Activated naive CD4-positive, alpha-beta T cell treated with anti-CD3 and anti-CD28 coated beads for 36 hours (primary cell): ENCODE measurements around the gene NDUFB3. TPM values are rescaled to one million over a fixed set of nuclear protein-coding genes. Genes with fewer than 3 reads are reported as not detected.
"Not testable (repeated sequence)": the region's sequence is repeated elsewhere in the genome, so short reads cannot be mapped to it uniquely, and the experiment has no call there.

Experiments
- CTCF ChIA-PET: fragments of 350-600 bp; sonication (Branson Sonifier 250); formaldehyde crosslinking; loops from one replicate; lab custom pipeline; 2021; ENCODE audit warnings: antibody characterized with exemption; lab: Charles Lee
- DNase-seq: peaks from one replicate; pipeline ENCODE4 v3.0.0-alpha.2; 2020
- H3K27ac Mint-ChIP-seq: one replicate; pipeline ENCODE4 v1.8.0; 2021; ENCODE audit warnings: mild to moderate bottlenecking, mixed read lengths
- H3K27me3 Mint-ChIP-seq: one replicate; pipeline ENCODE4 v1.8.0; 2021; ENCODE audit warnings: low read depth, mixed read lengths
- H3K36me3 Mint-ChIP-seq: one replicate; pipeline ENCODE4 v1.8.0; 2021; ENCODE audit warnings: low read depth, mixed read lengths
- H3K4me1 Mint-ChIP-seq: one replicate; pipeline ENCODE4 v1.8.0; 2021; ENCODE audit warnings: low read depth, mixed read lengths
- H3K4me3 Mint-ChIP-seq: one replicate; pipeline ENCODE4 v1.8.0; 2021; ENCODE audit warnings: mild to moderate bottlenecking, moderate library complexity, mixed read lengths
- H3K9me3 Mint-ChIP-seq: one replicate; pipeline ENCODE4 v1.8.0; 2021; ENCODE audit warnings: mixed read lengths
- intact Hi-C: fragments of 100-400 bp; cut with micrococcal nuclease; formaldehyde crosslinking; loops from one replicate; pipeline ENCODE4 v1.15.1; 2023
- total RNA-seq, 2 experiments: library from RNA; stranded (reverse); gene quantifications; one replicate each; pipeline ENCODE4 v1.2.3, GENCODE V29; 2021

Gene NDUFB3
- total RNA-seq, 2 experiments from 2014 or later, result 159 to 162 TPM

DNA sequence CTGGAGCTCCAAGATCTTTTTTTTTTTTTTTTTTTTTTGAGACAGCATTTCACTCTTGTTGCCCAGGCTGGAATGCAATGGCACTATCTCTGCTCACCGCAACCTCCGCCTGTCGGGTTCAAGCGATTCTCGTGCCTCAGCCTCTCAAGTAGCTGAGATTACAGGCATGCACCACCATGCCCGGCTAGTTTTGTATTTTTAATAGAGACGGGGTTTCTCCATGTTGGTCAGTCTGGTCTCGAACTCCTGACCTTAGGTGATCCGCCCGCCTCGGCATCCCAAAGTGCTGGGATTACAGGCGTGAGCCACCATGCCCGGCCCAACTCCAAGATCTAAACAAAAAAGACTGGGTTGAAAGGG, 45.9 kb downstream of the NDUFB3 start:
- intact Hi-C loops, result loop anchor here (1.0 to 5.0 kb wide), 14 partner anchors 12 to 1520 kb away; partner anchors contain the start of genes BZW1, NIF3L1, ORC2 and PPIL3
- Mint-ChIP-seq H3K36me3 (peaks cover 36% of the 10 kb centered on the region), H3K27ac (peak overlapping the region; percentile 100), H3K4me3 (peak overlapping the region; percentile 96), H3K4me1 (peaks cover 37% of the 10 kb centered on the region)
- peak; percentile 55 for DNase-seq
- H3K9me3 Mint-ChIP-seq, H3K27me3 Mint-ChIP-seq: not testable (repeated sequence)
- CTCF ChIA-PET, result interaction anchor here (0.6 to 7.6 kb wide), 12 partner anchors 14 to 228 kb away, joined by 3 to 56 read pairs (median 4); partner anchors contain the start of gene NIF3L1

DNA sequence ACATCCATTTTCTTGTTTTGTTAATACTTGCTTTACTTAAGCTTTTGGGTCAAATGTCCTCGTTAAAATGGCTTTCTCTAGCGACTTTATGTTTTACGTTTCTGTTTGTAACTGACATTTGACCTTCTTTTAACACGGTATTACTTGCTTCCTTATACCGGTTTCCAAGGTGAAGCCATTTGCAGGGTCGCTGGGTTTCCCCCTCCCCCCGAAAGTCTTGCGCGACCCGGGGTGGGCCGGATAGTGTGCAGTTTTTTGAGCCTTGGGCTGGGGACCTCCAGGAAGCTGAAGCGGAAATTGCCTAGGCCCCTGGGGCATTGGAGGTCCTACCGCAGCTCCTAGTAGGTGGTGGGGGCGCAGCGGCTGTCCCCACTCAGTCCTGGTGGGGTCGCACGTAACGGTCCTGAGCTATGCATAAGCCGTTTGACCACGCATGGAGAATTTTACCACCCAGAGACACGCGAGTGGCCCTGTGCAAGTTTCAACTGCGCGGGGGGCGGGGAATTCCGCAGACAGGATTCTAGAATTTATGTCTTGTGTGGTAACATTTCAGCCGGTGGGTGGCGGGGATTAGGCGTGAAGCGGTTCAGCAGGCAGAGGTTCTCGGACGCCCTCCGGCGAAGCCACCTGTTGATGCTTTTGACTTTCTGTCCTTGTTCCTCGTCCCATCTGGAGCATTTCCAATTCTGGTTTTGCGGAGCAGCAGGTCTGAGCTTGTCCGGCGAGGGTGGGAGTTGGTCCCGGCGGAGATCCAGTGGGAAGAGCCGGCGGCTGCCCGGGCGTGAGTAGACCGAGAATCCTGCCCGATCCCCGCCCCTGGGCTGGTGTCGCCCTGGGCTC, 46.5 kb downstream of the NDUFB3 start:
- peak overlapping the region; percentile 96 for H3K4me3 Mint-ChIP-seq
- peak overlapping the region; percentile 100 for H3K27ac Mint-ChIP-seq
- CTCF ChIA-PET, result interaction anchor here (0.6 to 7.6 kb wide), 11 partner anchors 13 to 229 kb away, joined by 3 to 56 read pairs (median 4); partner anchors contain the start of gene NIF3L1
- peaks cover 42% of the 10 kb centered on the region for H3K36me3 Mint-ChIP-seq
- H3K9me3 Mint-ChIP-seq, result no peaks in the 10 kb centered on the region
- no peaks in the 10 kb centered on the region for H3K27me3 Mint-ChIP-seq
- intact Hi-C loops, result loop anchor here (1.0 to 5.0 kb wide), 9 partner anchors 40 to 1519 kb away; partner anchors contain the start of gene ORC2
- DNase-seq, result peak; percentile 94
- peaks cover 41% of the 10 kb centered on the region for H3K4me1 Mint-ChIP-seq

DNA sequence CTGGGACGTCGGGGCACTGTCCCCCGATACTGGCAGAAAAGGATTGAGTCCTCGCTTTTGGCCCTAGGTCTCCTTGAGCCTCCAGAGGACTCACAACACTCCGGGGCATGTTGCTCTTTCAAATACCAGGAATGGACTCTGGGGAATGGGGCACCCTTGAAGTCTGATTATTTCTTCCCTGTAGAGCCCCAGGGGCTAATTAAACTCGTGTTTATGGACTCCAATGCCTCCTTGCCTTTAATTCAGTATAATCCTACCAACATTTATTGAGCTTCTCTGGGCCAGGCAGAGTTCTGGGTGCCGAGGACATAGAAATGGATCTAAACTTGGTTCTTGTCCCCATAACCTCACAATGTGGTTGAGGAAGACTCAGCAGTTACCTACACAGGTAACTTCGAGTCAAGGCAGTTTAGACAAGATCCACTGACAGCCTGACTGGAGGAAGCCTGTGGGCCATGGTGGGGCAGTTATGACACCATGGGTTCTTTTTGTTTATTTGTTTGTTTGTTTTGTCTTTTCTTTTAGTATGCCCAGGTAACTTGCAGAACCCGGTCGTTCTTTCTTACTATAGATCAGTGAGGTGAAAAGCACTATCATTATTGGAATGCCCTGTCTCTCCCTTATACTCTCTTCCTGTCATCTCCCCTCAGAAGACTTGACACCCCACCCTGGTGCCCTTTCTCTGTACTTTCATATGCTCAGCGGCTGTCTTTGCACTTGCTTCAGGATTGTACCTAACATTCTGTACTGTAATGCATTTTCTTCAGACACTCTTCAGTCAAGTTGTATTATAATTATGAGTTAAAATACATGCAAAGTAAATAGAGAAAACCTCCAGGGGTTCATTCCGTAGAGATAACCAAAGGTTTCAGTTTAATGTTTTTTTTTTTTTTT, 47.4 kb downstream of the NDUFB3 start:
- intact Hi-C loops, result loop anchor here (1.0 to 5.0 kb wide), 9 partner anchors 39 to 1518 kb away; partner anchors contain the start of gene ORC2
- no peaks in the 10 kb centered on the region for H3K9me3 Mint-ChIP-seq
- peak; percentile 49 for DNase-seq
- H3K27me3 Mint-ChIP-seq, result no peaks in the 10 kb centered on the region
- H3K4me1 Mint-ChIP-seq, result peaks cover 46% of the 10 kb centered on the region
- H3K4me3 Mint-ChIP-seq, result peak overlapping the region; percentile 96
- CTCF ChIA-PET, result interaction anchor here (1.0 to 7.6 kb wide), 5 partner anchors 12 to 230 kb away, joined by 3 to 56 read pairs (median 24); partner anchors contain the start of gene NIF3L1
- peaks cover 48% of the 10 kb centered on the region for H3K36me3 Mint-ChIP-seq
- peak overlapping the region; percentile 100 for H3K27ac Mint-ChIP-seq

DNA sequence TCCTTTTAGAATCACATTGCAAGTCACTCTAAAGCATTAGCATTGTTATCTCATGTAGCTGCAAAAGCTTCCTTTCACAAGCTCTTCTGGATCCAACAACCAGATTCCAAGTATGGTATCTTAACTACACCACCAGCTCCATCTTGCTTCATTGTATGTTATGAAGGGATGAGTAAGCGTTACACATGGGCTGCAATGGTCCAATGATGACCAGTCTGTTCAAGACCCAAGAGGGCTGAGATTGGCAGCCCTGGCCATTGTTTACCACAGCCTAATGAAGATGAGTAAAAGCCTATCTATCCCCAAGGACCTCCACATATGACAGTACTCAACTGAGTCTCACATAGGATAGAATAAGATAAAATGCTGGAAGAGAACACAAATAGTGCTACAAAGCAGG, 50.5 kb downstream of the NDUFB3 start:
- Mint-ChIP-seq H3K36me3 (peaks cover 53% of the 10 kb centered on the region), H3K4me3 (peak overlapping the region; percentile 96), H3K27me3 (no peaks in the 10 kb centered on the region), H3K9me3 (no peaks in the 10 kb centered on the region), H3K27ac (peak overlapping the region; percentile 100), H3K4me1 (peaks cover 57% of the 10 kb centered on the region)
- CTCF ChIA-PET, result interaction anchor here (0.5 to 1.2 kb wide), 8 partner anchors 9 to 258 kb away, joined by 3 to 5 read pairs (median 4); partner anchors contain the start of gene CASP10
- intact Hi-C loops, result no loop called here
- DNase-seq, result no peak

DNA sequence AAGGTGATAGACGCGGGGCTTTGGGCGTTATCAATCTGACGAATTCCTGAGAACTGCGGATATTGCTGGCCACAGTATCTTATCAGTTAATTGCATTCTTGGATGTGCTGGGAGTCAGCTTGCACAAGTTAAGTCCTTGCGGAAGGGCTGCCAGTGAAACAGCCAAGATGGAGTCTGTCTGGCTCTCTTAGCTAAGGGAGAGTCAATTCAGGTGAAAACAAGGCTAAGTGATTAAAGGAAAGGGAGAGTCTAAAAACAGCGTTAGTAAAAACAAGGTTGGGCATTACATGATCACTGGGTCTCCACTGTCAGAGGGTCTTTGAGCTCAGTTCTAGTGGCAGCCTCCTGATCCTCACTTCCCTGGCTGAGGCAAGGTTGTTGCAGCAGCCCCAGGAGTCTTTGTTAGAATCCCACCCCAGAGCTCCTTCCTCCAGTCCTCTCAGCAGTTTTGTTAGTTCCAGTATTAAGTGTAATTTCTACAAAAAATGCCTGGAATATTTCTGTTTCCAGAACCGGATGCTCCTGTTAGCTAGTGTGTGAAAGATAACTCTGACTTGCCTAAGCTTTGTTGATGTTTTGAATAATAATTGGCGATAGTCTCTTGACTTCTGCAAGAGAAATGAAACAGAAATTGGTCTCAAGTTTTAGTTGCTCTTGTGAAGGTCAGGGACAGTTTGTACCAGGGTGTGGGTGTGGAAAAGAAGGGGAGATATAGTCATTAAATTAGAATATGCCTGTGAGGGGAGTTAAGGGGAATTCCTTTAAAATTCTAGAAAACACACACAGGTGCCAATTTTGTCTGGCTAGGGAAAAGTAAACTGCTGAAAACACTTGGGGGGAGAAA, 54.7 kb downstream of the NDUFB3 start:
- intact Hi-C loops, result no loop called here
- Mint-ChIP-seq H3K36me3 (peaks cover 53% of the 10 kb centered on the region), H3K9me3 (no peaks in the 10 kb centered on the region), H3K4me3 (peak overlapping the region; percentile 82), H3K27me3 (no peaks in the 10 kb centered on the region), H3K27ac (peak overlapping the region; percentile 100), H3K4me1 (peaks cover 71% of the 10 kb centered on the region)
- no peak for DNase-seq
- CTCF ChIA-PET, result interaction anchor here (0.7 to 1.0 kb wide), 3 partner anchors 136 to 225 kb away, joined by 3 read pairs; no protein-coding TSS in a partner anchor

DNA sequence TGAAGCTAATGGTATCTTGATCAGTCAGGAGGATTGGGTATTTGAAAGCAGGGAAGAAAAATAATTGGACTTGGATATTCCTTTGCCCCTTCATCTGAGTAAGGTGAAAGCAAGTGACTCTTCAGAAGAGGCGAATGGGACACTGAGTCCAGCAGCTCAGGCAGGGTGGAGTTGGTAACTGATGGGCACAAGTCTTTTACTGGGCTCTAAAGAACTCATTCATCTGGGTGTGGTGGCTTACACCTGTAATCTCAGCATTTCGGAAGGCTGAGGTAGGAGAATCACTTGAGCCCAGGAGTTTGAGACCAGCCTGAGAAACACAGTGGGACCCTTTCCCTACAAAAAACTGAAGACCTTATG, 55.3 kb downstream of the NDUFB3 start:
- Mint-ChIP-seq H3K27me3 (no peaks in the 10 kb centered on the region), H3K27ac (peak overlapping the region; percentile 100), H3K4me1 (peaks cover 65% of the 10 kb centered on the region), H3K4me3 (peak overlapping the region; percentile 82), H3K9me3 (no peaks in the 10 kb centered on the region), H3K36me3 (peaks cover 54% of the 10 kb centered on the region)
- CTCF ChIA-PET, result interaction anchor here (0.6 to 1.0 kb wide), 3 partner anchors 136 to 1529 kb away, joined by 3 read pairs; no protein-coding TSS in a partner anchor
- no peak for DNase-seq
- intact Hi-C loops, result no loop called here

DNA sequence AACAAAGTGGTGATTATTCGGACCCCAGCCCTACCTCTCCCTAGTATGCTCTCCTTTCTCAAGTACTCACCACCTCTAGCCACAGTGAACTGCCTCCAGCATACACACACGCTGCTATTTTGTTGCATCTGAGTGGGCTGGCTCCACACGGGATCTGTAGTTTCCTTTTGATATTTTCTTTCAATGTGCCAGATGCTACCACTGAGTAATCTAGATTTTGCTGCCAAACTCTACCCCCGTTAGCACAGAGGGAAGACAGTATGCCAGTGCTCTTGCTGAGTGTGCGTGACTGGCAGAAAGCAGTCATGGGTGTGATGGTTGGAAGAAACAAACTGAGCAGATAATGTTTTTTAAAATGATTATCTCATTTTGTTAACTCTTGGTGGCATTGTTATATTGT, 55.8 kb downstream of the NDUFB3 start:
- no peaks in the 10 kb centered on the region for H3K9me3 Mint-ChIP-seq
- H3K4me3 Mint-ChIP-seq, result peak overlapping the region; percentile 82
- no peaks in the 10 kb centered on the region for H3K27me3 Mint-ChIP-seq
- intact Hi-C loops, result no loop called here
- peak; percentile 76 for DNase-seq
- peak overlapping the region; percentile 100 for H3K27ac Mint-ChIP-seq
- peaks cover 62% of the 10 kb centered on the region for H3K4me1 Mint-ChIP-seq
- CTCF ChIA-PET, result interaction anchor here (0.6 to 1.0 kb wide), 3 partner anchors 31 to 1528 kb away, joined by 3 read pairs; no protein-coding TSS in a partner anchor
- peaks cover 52% of the 10 kb centered on the region for H3K36me3 Mint-ChIP-seq

DNA sequence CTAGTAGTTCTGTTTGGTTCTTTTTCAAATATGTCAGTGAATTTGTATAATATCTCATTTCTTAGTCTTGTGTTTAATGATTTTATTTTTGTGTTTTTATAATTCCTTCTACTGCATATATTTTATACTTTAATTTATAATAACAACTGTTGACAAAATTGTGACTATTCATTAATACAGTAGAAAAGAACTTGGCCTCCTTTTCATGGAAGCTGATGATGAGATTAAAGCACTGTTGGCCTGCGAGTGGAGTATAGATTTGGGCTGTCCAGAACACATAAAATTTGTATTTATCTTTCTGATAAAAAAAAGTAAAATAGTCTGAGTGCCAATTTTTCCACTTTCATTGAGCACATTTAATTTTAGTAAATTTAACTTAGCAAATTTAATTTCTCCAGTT, 56.2 kb downstream of the NDUFB3 start:
- no peaks in the 10 kb centered on the region for H3K9me3 Mint-ChIP-seq
- H3K27ac Mint-ChIP-seq, result peak overlapping the region; percentile 100
- H3K36me3 Mint-ChIP-seq, result peaks cover 52% of the 10 kb centered on the region
- no peaks in the 10 kb centered on the region for H3K27me3 Mint-ChIP-seq
- H3K4me3 Mint-ChIP-seq, result peak overlapping the region; percentile 82
- peaks cover 62% of the 10 kb centered on the region for H3K4me1 Mint-ChIP-seq
- intact Hi-C loops, result no loop called here
- CTCF ChIA-PET, result interaction anchor here (1.0 kb wide), 1 partner anchor 30 kb away, joined by 3 read pairs; no protein-coding TSS in a partner anchor
- no peak for DNase-seq

DNA sequence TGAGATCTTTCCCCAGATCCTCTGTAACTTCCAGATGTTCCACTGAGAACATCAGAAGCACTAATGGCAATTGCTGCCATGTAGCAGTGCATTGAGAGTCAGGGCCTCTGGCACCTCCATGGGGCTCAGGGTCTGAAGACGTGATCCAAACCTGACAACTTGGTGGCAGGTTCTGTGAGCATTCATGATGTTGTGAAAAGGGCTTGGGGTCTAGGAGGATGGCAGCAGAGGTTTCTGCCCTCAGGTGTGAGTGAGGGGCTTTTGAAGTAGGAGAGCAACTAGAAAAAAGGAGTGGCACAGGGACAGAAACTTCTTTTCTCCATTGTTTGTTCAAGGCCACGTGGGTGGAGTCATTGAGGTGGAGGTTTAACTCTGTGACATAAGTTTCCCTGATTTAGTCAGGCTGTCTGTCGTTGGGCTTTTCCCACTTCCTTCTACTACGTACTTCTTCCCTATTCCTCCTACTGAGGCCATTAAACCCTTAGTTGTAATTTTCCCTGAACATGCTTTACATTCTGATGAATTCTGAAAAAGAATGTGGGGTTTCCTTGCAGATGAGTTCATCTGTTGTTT, 57.2 kb downstream of the NDUFB3 start:
- H3K9me3 Mint-ChIP-seq, result no peaks in the 10 kb centered on the region
- DNase-seq, result peak; percentile 78
- H3K4me1 Mint-ChIP-seq, result peaks cover 60% of the 10 kb centered on the region
- peaks cover 54% of the 10 kb centered on the region for H3K36me3 Mint-ChIP-seq
- peak overlapping the region; percentile 76 for H3K4me3 Mint-ChIP-seq
- peak overlapping the region; percentile 96 for H3K27ac Mint-ChIP-seq
- H3K27me3 Mint-ChIP-seq, result no peaks in the 10 kb centered on the region
- intact Hi-C loops, result loop anchor here (1.0 kb wide), 9 partner anchors 12 to 416 kb away; partner anchors contain the start of genes NIF3L1 and PPIL3
- CTCF ChIA-PET, result interaction anchor here (1.0 to 4.6 kb wide), 3 partner anchors 11 to 53 kb away, joined by 3 to 56 read pairs (median 9); partner anchors contain the start of genes CASP10 and CFLAR

DNA sequence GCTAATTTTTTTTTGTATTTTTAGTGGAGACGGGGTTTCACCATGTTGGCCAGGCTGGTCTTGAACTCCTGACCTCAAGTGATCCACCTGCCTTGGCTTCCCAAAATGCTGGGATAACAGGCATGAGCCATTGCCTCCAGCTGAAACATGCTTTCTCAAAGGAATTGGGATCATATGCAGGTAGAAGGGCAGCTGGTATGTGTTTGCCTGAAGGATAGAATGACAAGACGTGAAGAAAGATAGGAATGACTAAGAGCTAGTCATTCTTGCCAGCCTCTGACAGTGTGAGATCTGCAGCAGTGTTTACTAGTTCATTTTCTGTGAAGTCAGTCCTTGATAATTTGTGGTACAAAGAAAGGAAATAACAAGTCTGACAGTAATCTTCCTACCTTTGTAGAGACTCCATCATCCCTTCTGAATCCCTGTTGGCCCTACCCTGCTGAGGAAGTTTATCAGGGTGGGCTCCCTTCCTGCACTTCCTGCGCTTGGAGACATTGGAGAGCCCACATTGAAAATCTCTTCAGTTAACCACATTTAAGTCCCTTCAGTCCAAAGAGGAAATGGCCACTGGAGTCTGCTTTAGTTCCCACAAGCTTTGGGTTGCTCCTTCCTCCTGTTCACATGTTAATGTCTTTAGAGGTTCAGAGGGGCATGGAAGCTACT, 58.9 kb downstream of the NDUFB3 start:
- peaks cover 56% of the 10 kb centered on the region for H3K4me1 Mint-ChIP-seq
- CTCF ChIA-PET, result interaction anchor here (1.0 to 4.6 kb wide), 6 partner anchors 8 to 269 kb away, joined by 3 to 56 read pairs (median 8); partner anchors contain the start of genes CASP10 and CFLAR
- H3K27me3 Mint-ChIP-seq, result no peaks in the 10 kb centered on the region
- intact Hi-C loops, result loop anchor here (1.0 kb wide), 1 partner anchor 53 kb away; the partner anchor contains the start of gene CASP10
- peaks cover 60% of the 10 kb centered on the region for H3K36me3 Mint-ChIP-seq
- H3K9me3 Mint-ChIP-seq, result no peaks in the 10 kb centered on the region
- peak overlapping the region; percentile 76 for H3K4me3 Mint-ChIP-seq
- H3K27ac Mint-ChIP-seq, result peak overlapping the region; percentile 96
- peak; percentile 68 for DNase-seq
